Mesendoderm (in vitro differentiated cells): ENCODE data around the gene RBM34.
"Not testable (repeated sequence)": the region's sequence is repeated elsewhere in the genome, so short reads cannot be mapped to it uniquely, and the experiment has no call there.

Experiments used
- DNase-seq: peaks from one replicate; pipeline ENCODE4 v3.0.0; 2013
- H2AK5ac ChIP-seq: 2 replicates; pipeline ENCODE4 v1.6.1; 2013; ENCODE audit warnings: low read length, inconsistent platforms
- H2BK120ac ChIP-seq: 2 replicates; pipeline ENCODE4 v1.6.1; 2013; ENCODE audit warnings: low read depth, mild to moderate bottlenecking, low read length, moderate library complexity, mixed read lengths
- H2BK15ac ChIP-seq: replicated peaks from 2 replicates; pipeline ENCODE4 v1.6.1; 2013; ENCODE audit warnings: low read depth, mild to moderate bottlenecking, moderate library complexity
- H2BK5ac ChIP-seq: 2 replicates; pipeline ENCODE4 v1.6.1; 2013; ENCODE audit warnings: low read length, inconsistent platforms
- H3K18ac ChIP-seq: 2 replicates; pipeline ENCODE4 v1.6.1; 2013; ENCODE audit warnings: mild to moderate bottlenecking, low read length, mixed read lengths
- H3K23ac ChIP-seq: one replicate; pipeline ENCODE4 v1.6.1; 2013; ENCODE audit warnings: low read length
- H3K27ac ChIP-seq: 2 replicates; pipeline ENCODE4 v1.5.1; 2013; ENCODE audit warnings: low read depth, mild to moderate bottlenecking, inconsistent platforms, low read length, moderate library complexity
- H3K27me3 ChIP-seq: 2 replicates; pipeline ENCODE4 v1.6.1; 2013; ENCODE audit warnings: low read length, control low read depth, mild to moderate bottlenecking, inconsistent platforms; ENCODE audit not compliant: insufficient read depth, poor library complexity
- H3K36me3 ChIP-seq: 2 replicates; pipeline ENCODE4 v1.6.1; 2013; ENCODE audit warnings: low read length, inconsistent platforms; ENCODE audit not compliant: control insufficient read depth, insufficient read depth
- H3K4ac ChIP-seq: one replicate; pipeline ENCODE4 v1.6.1; 2013; ENCODE audit warnings: low read depth, mild to moderate bottlenecking, low read length, moderate library complexity
- H3K4me1 ChIP-seq: 2 replicates; pipeline ENCODE4 v1.6.1; 2013; ENCODE audit warnings: low read depth, low read length, inconsistent platforms; ENCODE audit not compliant: control insufficient read depth
- H3K4me2 ChIP-seq: 2 replicates; pipeline ENCODE4 v1.6.1; 2013; ENCODE audit warnings: low read length
- H3K4me3 ChIP-seq: 2 replicates; pipeline ENCODE4 v1.5.1; 2013; ENCODE audit warnings: mild to moderate bottlenecking, low read length
- H3K56ac ChIP-seq: one replicate; pipeline ENCODE4 v1.6.1; 2013; ENCODE audit warnings: low read length
- H3K79me1 ChIP-seq: 2 replicates; pipeline ENCODE4 v1.6.1; 2013; ENCODE audit warnings: low read length, inconsistent platforms
- H3K79me2 ChIP-seq: 2 replicates; pipeline ENCODE4 v1.6.1; 2013; ENCODE audit warnings: mild to moderate bottlenecking, low read length; ENCODE audit not compliant: control insufficient read depth, insufficient read depth
- H3K9ac ChIP-seq: 2 replicates; pipeline ENCODE4 v1.6.1; 2013; ENCODE audit warnings: low read length, inconsistent platforms
- H4K5ac ChIP-seq: one replicate; pipeline ENCODE4 v1.6.1; 2013; ENCODE audit warnings: low read length
- H4K8ac ChIP-seq: one replicate; pipeline ENCODE4 v1.6.1; 2013; ENCODE audit warnings: low read depth, mild to moderate bottlenecking, control low read depth, low read length, moderate library complexity
- WGBS: extraction: QIAGEN DNeasy Blood & Tissue Kit; methylation state at CpG from one replicate; pipeline ENCODE4 v1.1.7; 2013; ENCODE audit warnings: low lambda C conversion rate, missing lambda C conversion rate; ENCODE audit not compliant: insufficient coverage; ENCODE audit errors: extremely low coverage; 5-methylcytosine and 5-hydroxymethylcytosine counted together

RBM34 gene

DNA sequence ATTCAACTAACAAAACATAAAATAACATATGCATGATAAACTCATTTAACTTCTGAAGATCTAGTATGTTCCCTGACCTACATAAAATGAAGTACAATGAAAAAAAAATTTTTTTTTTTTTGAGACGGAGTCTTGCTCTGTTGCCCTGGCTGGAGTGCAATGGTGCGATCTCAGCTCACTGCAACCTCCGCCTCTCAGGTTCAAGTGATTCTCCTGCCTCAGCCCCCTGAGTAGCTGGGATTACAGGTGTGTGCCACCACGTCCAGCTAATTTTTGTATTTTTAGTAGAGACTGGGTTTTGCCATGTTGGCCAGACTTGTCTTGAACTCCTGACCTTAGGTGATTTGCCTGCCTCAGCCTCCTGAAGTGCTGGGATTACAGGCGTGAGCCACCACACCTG lies 41.4 kb upstream of the RBM34 start:
- H3K9ac ChIP-seq, H3K4me3 ChIP-seq, H2BK15ac ChIP-seq, H3K56ac ChIP-seq, H3K23ac ChIP-seq, H2BK5ac ChIP-seq, DNase-seq, H3K36me3 ChIP-seq, H3K79me1 ChIP-seq, H3K27ac ChIP-seq, H3K4me1 ChIP-seq, H2BK120ac ChIP-seq, H3K4me2 ChIP-seq, H2AK5ac ChIP-seq, H4K8ac ChIP-seq, H3K27me3 ChIP-seq, H4K5ac ChIP-seq, H3K79me2 ChIP-seq, H3K18ac ChIP-seq, H3K4ac ChIP-seq: not testable (repeated sequence)
- no CpG with 5 or more reads among the region's 5 CpGs for WGBS

GRCh38 chr1:235199441-235199840 lies 38.4 kb upstream of the RBM34 start:
- Histone ChIP-seq H3K4me1 (no peaks in the 10 kb centered on the region), H2BK5ac (no peak overlapping the region), H3K23ac (no peak overlapping the region), H4K8ac (no peak overlapping the region), H3K27me3 (no peaks in the 10 kb centered on the region), H3K79me1 (no peaks in the 10 kb centered on the region), H3K9ac (no peak overlapping the region), H3K27ac (no peak overlapping the region), H2BK15ac (no peak overlapping the region), H3K18ac (no peak overlapping the region), H4K5ac (no peak overlapping the region), H2BK120ac (no peak overlapping the region), H3K56ac (no peak overlapping the region), H2AK5ac (no peak overlapping the region), H3K4me2 (no peak overlapping the region), H3K4ac (no peak overlapping the region), H3K79me2 (no peaks in the 10 kb centered on the region), H3K4me3 (no peak overlapping the region), H3K36me3 (no peaks in the 10 kb centered on the region)
- peak; percentile 91 for DNase-seq
- WGBS = no CpG with 5 or more reads among the region's 6 CpGs

GRCh38 chr1:235190431-235190830 lies 29.4 kb upstream of the RBM34 start:
- Histone ChIP-seq H3K56ac (no peak overlapping the region), H4K8ac (no peak overlapping the region), H3K79me1 (no peaks in the 10 kb centered on the region), H3K4me1 (no peaks in the 10 kb centered on the region), H2AK5ac (no peak overlapping the region), H3K27ac (no peak overlapping the region), H3K4me2 (no peak overlapping the region), H3K18ac (no peak overlapping the region), H3K4me3 (no peak overlapping the region), H2BK120ac (no peak overlapping the region), H3K27me3 (no peaks in the 10 kb centered on the region), H3K36me3 (no peaks in the 10 kb centered on the region), H2BK15ac (no peak overlapping the region), H2BK5ac (no peak overlapping the region), H3K23ac (no peak overlapping the region), H3K4ac (no peak overlapping the region), H3K9ac (no peak overlapping the region), H4K5ac (no peak overlapping the region), H3K79me2 (no peaks in the 10 kb centered on the region)
- DNase-seq = no peak

DNA sequence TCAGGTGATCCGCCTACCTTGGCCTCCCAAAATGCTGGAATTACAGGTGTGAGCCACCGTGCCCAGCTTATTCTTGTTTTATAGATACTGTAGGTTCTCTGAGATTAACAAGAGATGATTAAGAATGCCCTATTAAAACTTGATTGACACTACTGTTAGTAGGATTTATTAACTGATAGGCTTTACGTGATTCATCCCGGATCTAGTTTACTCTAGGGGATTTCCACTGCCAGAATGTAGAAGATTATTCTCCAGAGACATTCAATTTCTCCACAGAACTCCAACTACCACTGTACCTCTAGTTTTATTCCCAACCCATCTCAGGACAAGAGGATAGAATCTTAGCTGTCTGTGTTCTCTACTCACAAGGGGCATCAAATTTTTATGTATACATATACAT lies 26.3 kb upstream of the RBM34 start:
- no peak overlapping the region for H4K8ac ChIP-seq
- WGBS = no CpG with 5 or more reads among the region's 4 CpGs
- H3K9ac ChIP-seq = no peak overlapping the region
- no peak overlapping the region for H3K23ac ChIP-seq
- H3K27ac ChIP-seq = no peak overlapping the region
- no peaks in the 10 kb centered on the region for H3K27me3 ChIP-seq
- DNase-seq = no peak
- H2BK120ac ChIP-seq = no peak overlapping the region
- no peak overlapping the region for H4K5ac ChIP-seq
- H2AK5ac ChIP-seq = no peak overlapping the region
- no peaks in the 10 kb centered on the region for H3K79me2 ChIP-seq
- no peak overlapping the region for H3K4me3 ChIP-seq
- no peak overlapping the region for H2BK15ac ChIP-seq
- H3K56ac ChIP-seq = no peak overlapping the region
- H3K4me2 ChIP-seq = no peak overlapping the region
- no peak overlapping the region for H3K18ac ChIP-seq
- H2BK5ac ChIP-seq = no peak overlapping the region
- no peak overlapping the region for H3K4ac ChIP-seq
- H3K4me1 ChIP-seq = no peaks in the 10 kb centered on the region
- no peaks in the 10 kb centered on the region for H3K79me1 ChIP-seq
- no peaks in the 10 kb centered on the region for H3K36me3 ChIP-seq

DNA sequence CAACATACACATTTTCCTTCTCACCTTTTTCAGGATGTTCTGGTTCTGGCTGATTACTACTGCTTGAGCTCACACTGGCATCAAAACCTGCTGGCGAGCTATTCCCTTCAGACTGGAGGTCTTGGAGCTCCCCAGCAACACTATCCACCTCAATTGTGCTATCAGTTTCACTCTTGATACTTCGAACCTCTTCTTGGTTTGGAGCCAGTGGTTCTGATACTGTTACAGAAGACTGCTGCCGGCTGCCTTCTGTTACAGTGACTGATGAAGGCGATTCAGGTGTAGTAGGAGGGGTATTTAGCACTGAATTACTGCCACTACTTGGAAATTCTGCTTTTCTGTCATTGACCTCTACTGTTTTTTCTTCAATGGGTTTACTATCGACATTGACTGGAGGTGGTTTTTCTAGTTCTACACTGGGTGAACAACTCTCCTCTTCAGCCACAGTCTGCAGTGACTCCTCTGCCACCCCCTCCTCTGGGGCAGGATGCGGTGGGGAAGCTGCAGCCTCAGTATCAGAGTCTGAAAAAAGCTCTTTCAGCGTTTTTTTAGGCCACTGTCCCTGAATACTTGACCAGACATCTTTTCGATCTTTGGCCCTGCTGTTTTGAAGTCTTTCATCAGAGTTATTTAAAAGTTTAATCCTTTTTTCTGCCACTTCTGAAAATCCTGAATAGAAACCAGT lies 20.7 kb upstream of the RBM34 start:
- H2BK15ac ChIP-seq = no peak overlapping the region
- no peak overlapping the region for H3K4ac ChIP-seq
- H3K27ac ChIP-seq = no peak overlapping the region
- no peak overlapping the region for H4K5ac ChIP-seq
- no CpG with 5 or more reads among the region's 8 CpGs for WGBS
- DNase-seq = no peak
- no peak overlapping the region for H3K4me2 ChIP-seq
- no peak overlapping the region for H2BK120ac ChIP-seq
- no peak overlapping the region for H2BK5ac ChIP-seq
- H3K27me3 ChIP-seq = no peaks in the 10 kb centered on the region
- no peaks in the 10 kb centered on the region for H3K79me2 ChIP-seq
- no peaks in the 10 kb centered on the region for H3K79me1 ChIP-seq
- no peak overlapping the region for H4K8ac ChIP-seq
- H3K36me3 ChIP-seq = no peaks in the 10 kb centered on the region
- no peak overlapping the region for H2AK5ac ChIP-seq
- H3K56ac ChIP-seq = no peak overlapping the region
- H3K4me3 ChIP-seq = no peak overlapping the region
- no peaks in the 10 kb centered on the region for H3K4me1 ChIP-seq
- H3K9ac ChIP-seq = no peak overlapping the region
- no peak overlapping the region for H3K23ac ChIP-seq
- no peak overlapping the region for H3K18ac ChIP-seq

GRCh38 chr1:235180916-235181460 lies 19.9 kb upstream of the RBM34 start:
- Histone ChIP-seq H2BK15ac (no peak overlapping the region), H3K36me3 (no peaks in the 10 kb centered on the region), H3K9ac (no peak overlapping the region), H3K4ac (no peak overlapping the region), H3K4me2 (no peak overlapping the region), H3K27ac (no peak overlapping the region), H3K56ac (no peak overlapping the region), H2AK5ac (no peak overlapping the region), H2BK5ac (no peak overlapping the region), H3K79me1 (no peaks in the 10 kb centered on the region), H2BK120ac (no peak overlapping the region), H4K5ac (no peak overlapping the region), H4K8ac (no peak overlapping the region), H3K23ac (no peak overlapping the region), H3K27me3 (no peaks in the 10 kb centered on the region), H3K18ac (no peak overlapping the region), H3K4me1 (no peaks in the 10 kb centered on the region), H3K4me3 (no peak overlapping the region), H3K79me2 (no peaks in the 10 kb centered on the region)
- WGBS = no CpG with 5 or more reads among the region's 5 CpGs
- no peak for DNase-seq
